ENCODE data around the gene PROCA1. TPM values are rescaled to one million over a fixed set of nuclear protein-coding genes. Genes with fewer than 3 reads are reported as not detected.

The PROCA1 gene
- total and polyA plus RNA-seq, 3 donors from 2014 or later, result 90.2 to 322 (median 286) TPM

- TF ChIP-seq CTCF (IDR thresholded peaks at IDR 0.05), result no peak
- no peak for TF ChIP-seq POLR2A (IDR thresholded peaks at IDR 0.05)
- DNase-seq, result no peak
- Histone ChIP-seq H3K27me3 (no peaks in the 10 kb centered on the region), H3K27ac (no peak overlapping the region), H3K4me1 (no peaks in the 10 kb centered on the region), H3K36me3 (ENCODE audit: low read depth, missing control alignments) (no peaks in the 10 kb centered on the region), H3K4me3 (no peak overlapping the region), H3K9me3 (no peaks in the 10 kb centered on the region)
- intact Hi-C loops (cut with DNase I; ENCODE audit: low total_unique reads), result no loop called here
- 88 to 89% methylated on average over 6 of the region's 6 CpGs for WGBS, 2 donors
Observed at GRCh38 chr17:28698253-28698941, 13.3 kb downstream of the PROCA1 start.

DNA sequence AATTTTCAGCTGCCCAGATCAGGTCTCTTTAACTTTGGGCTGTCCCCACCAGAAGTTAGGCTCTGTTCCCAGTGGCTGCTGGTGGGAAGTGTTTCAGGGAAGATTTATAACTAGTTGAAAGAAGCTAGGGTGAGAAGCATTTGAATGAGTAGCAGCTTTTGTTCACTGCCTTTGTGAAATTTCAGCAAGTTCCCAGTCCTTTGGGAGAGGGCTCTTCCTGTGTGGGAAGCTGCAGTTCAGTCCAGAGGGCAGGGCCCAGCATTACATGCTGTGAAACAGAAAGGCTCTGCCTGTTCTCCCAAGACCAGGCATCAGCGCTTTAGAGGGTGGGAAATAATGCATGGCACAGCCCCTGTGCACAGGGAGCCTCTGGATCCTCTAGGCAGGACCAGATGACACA, 17.8 kb downstream of the PROCA1 start:
- Histone ChIP-seq H3K9me3 (no peaks in the 10 kb centered on the region), H3K4me3 (no peak overlapping the region), H3K36me3 (ENCODE audit: low read depth, missing control alignments) (no peaks in the 10 kb centered on the region), H3K27me3 (no peaks in the 10 kb centered on the region), H3K4me1 (no peaks in the 10 kb centered on the region), H3K27ac (no peak overlapping the region)
- 90% methylated on average over 1 of the region's 1 CpG; no CpG with 5 or more reads in 1 of the 2 donors for WGBS, 2 donors
- DNase-seq, result no peak
- no peak for TF ChIP-seq CTCF (IDR thresholded peaks at IDR 0.05)
- TF ChIP-seq POLR2A (IDR thresholded peaks at IDR 0.05), result no peak
- intact Hi-C loops (cut with DNase I; ENCODE audit: low total_unique reads), result no loop called here

DNA sequence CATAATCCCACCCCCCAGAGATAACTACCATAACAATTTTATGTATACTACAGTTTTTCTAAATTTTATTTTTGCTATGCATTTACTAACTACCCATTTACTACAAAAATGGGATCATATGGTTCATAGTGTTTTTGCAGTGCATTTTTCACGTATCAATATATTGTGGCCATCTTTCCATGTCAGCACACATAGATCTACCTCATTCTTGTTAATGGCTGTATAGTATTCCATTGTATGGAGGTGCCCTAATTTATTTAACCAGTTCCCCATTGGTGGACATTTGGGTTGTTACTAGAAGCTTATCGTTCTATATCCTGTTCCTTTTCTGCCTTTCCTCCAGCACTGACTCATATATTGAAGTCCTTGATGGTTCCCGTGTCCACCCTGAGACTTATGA, 22.7 kb downstream of the PROCA1 start:
- H3K9me3 ChIP-seq, result no peaks in the 10 kb centered on the region
- H3K36me3 ChIP-seq (ENCODE audit: low read depth, missing control alignments), result no peaks in the 10 kb centered on the region
- intact Hi-C loops (cut with DNase I; ENCODE audit: low total_unique reads), result no loop called here
- H3K27ac ChIP-seq, result no peak overlapping the region
- no peak for DNase-seq
- H3K4me3 ChIP-seq, result no peak overlapping the region
- H3K4me1 ChIP-seq, result no peaks in the 10 kb centered on the region
- 86 to 96% methylated on average over 3 of the region's 3 CpGs for WGBS, 2 donors
- H3K27me3 ChIP-seq, result no peaks in the 10 kb centered on the region
- TF ChIP-seq CTCF (IDR thresholded peaks at IDR 0.05) (no peak), POLR2A (IDR thresholded peaks at IDR 0.05) (no peak)

GRCh38 chr17:28688481-28688880, 23.2 kb downstream of the PROCA1 start:
- 93 to 95% methylated on average over 4 of the region's 4 CpGs for WGBS, 2 donors
- H3K9me3 ChIP-seq, result no peaks in the 10 kb centered on the region
- no peak for DNase-seq
- no peak overlapping the region for H3K27ac ChIP-seq
- intact Hi-C loops (cut with DNase I; ENCODE audit: low total_unique reads), result no loop called here
- H3K4me3 ChIP-seq, result no peak overlapping the region
- TF ChIP-seq CTCF (IDR thresholded peaks at IDR 0.05) (no peak), POLR2A (IDR thresholded peaks at IDR 0.05) (no peak)
- no peaks in the 10 kb centered on the region for H3K36me3 ChIP-seq (ENCODE audit: low read depth, missing control alignments)
- no peaks in the 10 kb centered on the region for H3K4me1 ChIP-seq
- no peaks in the 10 kb centered on the region for H3K27me3 ChIP-seq

DNA sequence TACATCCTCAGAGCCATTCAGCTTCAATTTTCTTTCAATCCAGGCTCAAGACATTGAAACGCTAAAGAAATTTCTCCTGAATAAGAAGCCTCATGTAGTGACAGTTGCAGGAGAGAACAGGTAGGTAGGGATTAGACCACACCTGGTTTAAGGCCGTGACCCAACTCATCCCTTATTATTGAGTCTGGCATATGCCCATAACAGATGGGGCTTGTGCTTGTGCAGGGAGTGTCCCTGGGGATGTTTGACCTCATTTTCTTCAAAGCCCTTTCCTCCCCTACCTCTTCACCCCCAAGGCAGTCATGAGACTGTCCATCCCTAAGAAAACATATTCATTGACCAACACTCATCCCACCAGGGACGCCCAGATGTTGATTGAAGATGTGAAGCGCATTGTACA, 25.4 kb downstream of the PROCA1 start:
- no peaks in the 10 kb centered on the region for H3K36me3 ChIP-seq (ENCODE audit: low read depth, missing control alignments)
- H3K4me3 ChIP-seq, result no peak overlapping the region
- DNase-seq, result no peak
- H3K27me3 ChIP-seq, result no peaks in the 10 kb centered on the region
- 93 to 94% methylated on average over 4 of the region's 4 CpGs for WGBS, 2 donors
- H3K4me1 ChIP-seq, result no peaks in the 10 kb centered on the region
- intact Hi-C loops (cut with DNase I; ENCODE audit: low total_unique reads), result no loop called here
- H3K27ac ChIP-seq, result no peak overlapping the region
- no peaks in the 10 kb centered on the region for H3K9me3 ChIP-seq
- no peak for TF ChIP-seq POLR2A (IDR thresholded peaks at IDR 0.05)
- TF ChIP-seq CTCF (IDR thresholded peaks at IDR 0.05), result no peak
